Ovary (tissue), 3 donors: ENCODE measurements around the gene PRSS3.

Experiments
- CTCF ChIP-seq, 3 donors: fragments of 450-650 bp in 2 of 3; fragments of 200-600 bp in 1 of 3; IDR thresholded peaks; one replicate each; pipeline versions ENCODE4 v1.5.1 to v1.8.0; 2016 to 2022; ENCODE audit warnings: antibody characterized with exemption in 3 of 3, mild to moderate bottlenecking in 1 of 3
- POLR2A ChIP-seq: fragments of 450-650 bp; IDR thresholded peaks from one replicate; pipeline ENCODE4 v1.6.1; 2017; ENCODE audit warnings: antibody characterized with exemption, mild to moderate bottlenecking, moderate library complexity
- donor health status: DM: no; HTN: no; CAD: no.

- no peak for TF ChIP-seq CTCF (IDR thresholded peaks at IDR 0.05)
- TF ChIP-seq POLR2A = no peak
These were observed 29.9 kb upstream of the PRSS3 start for GRCh38 chr9:33765411-33765810.
